ENCODE data around the gene CDKL4. TPM values are rescaled to one million over a fixed set of nuclear protein-coding genes. Genes with fewer than 3 reads are reported as not detected.
A peak's percentile ranks its signal among the peaks of the same experiment; 100 is the strongest.

Gene CDKL4
- total RNA-seq = 1 to 10 TPM in 2 of 4 donors, under 1 TPM in 2; 0.34 to 2.5 (median 0.96) TPM

- DNase-seq = peak in 1 of 2 donors; percentile 12
- TF ChIP-seq POLR2A (IDR thresholded peaks at IDR 0.05) (no peak), CTCF (IDR thresholded peaks at IDR 0.05) (no peak)
- Histone ChIP-seq H3K4me1 (no peaks in the 10 kb centered on the region), H3K9me3 (no peaks in the 10 kb centered on the region), H3K27me3 (no peaks in the 10 kb centered on the region), H3K27ac (no peak within 1 kb of the TSS), H3K36me3 (no peaks in the 10 kb centered on the region), H3K4me3 (replicated peaks in 1 of 3) (peak within 1 kb of the TSS in 1 of 3 donors; percentile 26)
- WGBS, 2 donors = 62 to 76% methylated on average over 20 to 34 of the region's 58 CpGs
- intact Hi-C loops (cut with DNase I) = no loop called here
These were observed at the start of gene CDKL4 for GRCh38 chr2:39243469-39244123. TSS of gene CDKL4 (minus strand) at chr2:39243970.

GRCh38 chr2:39290433-39290832 is 46.7 kb upstream of the CDKL4 start:
- TF ChIP-seq CTCF (IDR thresholded peaks at IDR 0.05) = no peak
- no peak for TF ChIP-seq POLR2A (IDR thresholded peaks at IDR 0.05)
- Histone ChIP-seq H3K4me3 (replicated peaks in 1 of 3) (no peak overlapping the region), H3K9me3 (no peaks in the 10 kb centered on the region), H3K4me1 (no peaks in the 10 kb centered on the region), H3K27me3 (no peaks in the 10 kb centered on the region), H3K36me3 (peaks cover 8 to 9% of the 10 kb centered on the region in 2 donors), H3K27ac (no peak overlapping the region)
- WGBS, 2 donors = 93 to 97% methylated on average over 6 of the region's 6 CpGs
- no peak for DNase-seq
- intact Hi-C loops (cut with DNase I) = no loop called here

- Histone ChIP-seq H3K9me3 (no peaks in the 10 kb centered on the region), H3K36me3 (peaks cover 9 to 11% of the 10 kb centered on the region in 2 donors), H3K4me3 (replicated peaks in 1 of 3) (no peak overlapping the region), H3K27me3 (no peaks in the 10 kb centered on the region), H3K27ac (no peak overlapping the region), H3K4me1 (no peaks in the 10 kb centered on the region)
- intact Hi-C loops (cut with DNase I) = no loop called here
- TF ChIP-seq CTCF (IDR thresholded peaks at IDR 0.05) (no peak), POLR2A (IDR thresholded peaks at IDR 0.05) (no peak)
- DNase-seq = no peak
These were observed 45.8 kb upstream of the CDKL4 start for GRCh38 chr2:39289609-39290008.

GRCh38 chr2:39283561-39283960 is 39.8 kb upstream of the CDKL4 start:
- 74 to 76% methylated on average over 1 of the region's 1 CpG for WGBS, 2 donors
- no peak for TF ChIP-seq POLR2A (IDR thresholded peaks at IDR 0.05)
- no peak for TF ChIP-seq CTCF (IDR thresholded peaks at IDR 0.05)
- H3K4me3 ChIP-seq (replicated peaks in 1 of 3) = no peak overlapping the region
- DNase-seq = no peak
- H3K9me3 ChIP-seq = no peaks in the 10 kb centered on the region
- no peak overlapping the region for H3K27ac ChIP-seq
- H3K27me3 ChIP-seq = no peaks in the 10 kb centered on the region
- no peaks in the 10 kb centered on the region for H3K4me1 ChIP-seq
- H3K36me3 ChIP-seq = peaks cover 4 to 8% of the 10 kb centered on the region in 2 donors
- intact Hi-C loops (cut with DNase I) = no loop called here

- WGBS, 2 donors = 98% methylated on average over 3 of the region's 3 CpGs
- H3K27me3 ChIP-seq = no peaks in the 10 kb centered on the region
- no peak for TF ChIP-seq CTCF (IDR thresholded peaks at IDR 0.05)
- no peak for TF ChIP-seq POLR2A (IDR thresholded peaks at IDR 0.05)
These were observed 37.6 kb upstream of the CDKL4 start for GRCh38 chr2:39281391-39281790.

More at GRCh38 chr2:39281391-39281790, 37.6 kb upstream of the CDKL4 start:
- Histone ChIP-seq H3K9me3 (no peaks in the 10 kb centered on the region), H3K27ac (no peak overlapping the region), H3K4me3 (replicated peaks in 1 of 3) (no peak overlapping the region), H3K4me1 (no peaks in the 10 kb centered on the region), H3K36me3 (peaks cover 9 to 23% of the 10 kb centered on the region in 2 donors)
- intact Hi-C loops (cut with DNase I) = no loop called here
- no peak for DNase-seq

Measured in thyroid gland (tissue), 4 donors.